Measurements from ENCODE around the gene WDR88.

Gene WDR88

GRCh38 chr19:33224694-33225457, 93.0 kb downstream of the WDR88 start:
- TF ChIP-seq CTCF (IDR thresholded peaks at IDR 0.05; ENCODE audit: low read depth, low read length), result no peak
- H3K4me3 ChIP-seq (ENCODE audit: low read depth, low read length), result no peak overlapping the region
- no peak overlapping the region for H3K27ac ChIP-seq
- H3K27me3 ChIP-seq (ENCODE audit: insufficient read depth, low read depth, severe bottlenecking), result peaks cover 25% of the 10 kb centered on the region
- H3K36me3 ChIP-seq, result no peaks in the 10 kb centered on the region
- H3K9me3 ChIP-seq (ENCODE audit: severe bottlenecking), result peaks cover 19% of the 10 kb centered on the region
- DNase-seq, result no peak
